PC-3 (cell line): ENCODE results near the gene HK1. TPM values are rescaled to one million over a fixed set of nuclear protein-coding genes. Genes with fewer than 3 reads are reported as not detected.
A peak's percentile ranks its signal among the peaks of the same experiment; 100 is the strongest.

Source experiments
- ATAC-seq: fragments of 200-7000 bp; cut with Tn5 transposase; 2 replicates; pipeline ENCODE4 v1.9.1; 2020; ENCODE audit warnings: mild to moderate bottlenecking, moderate library complexity
- BruUV-seq: library from RNA; stranded (reverse); fragments of 400-500 nt; replicated peaks from 2 replicates; lab custom pipeline; 2021; lab: Mats Ljungman, UMichigan
- CTCF ChIA-PET: fragments of 300-600 bp; sonication (Branson Sonifier 250); formaldehyde crosslinking; loops from one replicate; lab custom pipeline; 2022; ENCODE audit warnings: antibody characterized with exemption; lab: Charles Lee
- POLR2A ChIA-PET: fragments of 300-600 bp; sonication (Branson Sonifier 250); formaldehyde crosslinking; loops from one replicate; lab custom pipeline; 2022; ENCODE audit warnings: antibody characterized with exemption; ENCODE audit not compliant: unreplicated experiment; lab: Charles Lee
- DNase-seq: peaks from one replicate; pipeline ENCODE4 v3.0.0-alpha.2; 2015
- H2AFZ ChIP-seq: fragments of 300-600 bp; sonication (generic); 2 replicates; pipeline ENCODE4 v1.6.0; 2016; ENCODE audit warnings: antibody characterized with exemption, low read length
- H3F3A ChIP-seq: fragments of 300-600 bp; sonication (generic); one replicate; pipeline ENCODE4 v1.6.0; 2017; ENCODE audit warnings: antibody characterized with exemption, low read length, control low read depth, mild to moderate bottlenecking; ENCODE audit not compliant: unreplicated experiment
- H3K27ac ChIP-seq: fragments of 300-600 bp; sonication (generic); 2 replicates; pipeline ENCODE4 v1.5.1; 2016; ENCODE audit warnings: mild to moderate bottlenecking, low read length
- H3K27me3 ChIP-seq: fragments of 300-600 bp; sonication (generic); 2 replicates; pipeline ENCODE4 v1.6.1; 2016; ENCODE audit warnings: low read length, mixed read lengths
- H3K36me3 ChIP-seq: fragments of 300-600 bp; sonication (generic); 2 replicates; pipeline ENCODE4 v1.6.1; 2016; ENCODE audit warnings: low read depth, mixed run types, low read length, mixed read lengths
- H3K4me1 ChIP-seq: fragments of 300-600 bp; sonication (generic); 2 replicates; pipeline ENCODE4 v1.5.1; 2016; ENCODE audit warnings: low read length; ENCODE audit not compliant: insufficient read depth
- H3K4me2 ChIP-seq: fragments of 300-600 bp; sonication (generic); 2 replicates; pipeline ENCODE4 v1.6.0; 2016; ENCODE audit warnings: low read length
- H3K4me3 ChIP-seq: fragments of 300-600 bp; sonication (generic); 2 replicates; pipeline ENCODE4 v1.5.1; 2016; ENCODE audit warnings: mild to moderate bottlenecking, low read length, mixed read lengths
- H3K79me2 ChIP-seq: fragments of 300-600 bp; sonication (generic); 2 replicates; pipeline ENCODE4 v1.6.1; 2017; ENCODE audit warnings: low read length, mixed read lengths
- H3K9ac ChIP-seq: fragments of 300-600 bp; sonication (generic); 2 replicates; pipeline ENCODE4 v1.6.0; 2016; ENCODE audit warnings: mild to moderate bottlenecking, low read length
- H3K9me2 ChIP-seq: fragments of 300-600 bp; sonication (generic); replicated peaks from 2 replicates; pipeline ENCODE4 v1.6.1; 2016; ENCODE audit warnings: mixed run types, low read length, mixed read lengths
- H3K9me3 ChIP-seq: fragments of 300-600 bp; sonication (generic); 2 replicates; pipeline ENCODE4 v1.6.1; 2016; ENCODE audit warnings: low read length, mixed read lengths
- H4K20me1 ChIP-seq: fragments of 300-600 bp; sonication (generic); 2 replicates; pipeline ENCODE4 v1.6.1; 2016; ENCODE audit warnings: low read length, mixed read lengths
- EZH2 ChIP-seq: fragments of 300-600 bp; sonication (generic); IDR thresholded peaks from one replicate; pipeline ENCODE4 v1.6.1; 2017; ENCODE audit warnings: antibody characterized with exemption, mild to moderate bottlenecking, low read length; ENCODE audit not compliant: unreplicated experiment
- EZH2phosphoT487 ChIP-seq: fragments of 300-600 bp; sonication (generic); IDR thresholded peaks from 2 replicates; pipeline ENCODE4 v1.6.1; 2018; ENCODE audit warnings: mild to moderate bottlenecking, antibody characterized with exemption, low read length, borderline replicate concordance
- intact Hi-C: fragments of 100-400 bp; cut with micrococcal nuclease; formaldehyde crosslinking; loops from 2 replicates; pipeline ENCODE4 v1.9.0; 2023
- total RNA-seq: library from RNA; depleted of rRNA; stranded (reverse); fragments of >200 nt; gene quantifications from 2 replicates; pipeline ENCODE4 v1.2.3, GENCODE V29; 2014
- TF ChIP-seq, protein P1 (sequence below): fragments of 300-600 bp; sonication (generic); conservative IDR thresholded peaks from 2 replicates; pipeline ENCODE4 v1.5.1; 2017; ENCODE audit warnings: antibody characterized with exemption, low read depth, mild to moderate bottlenecking, low read length

Gene HK1
- total RNA-seq, 1 experiment from 2014 or later: 189 TPM

GRCh38 chr10:69237528-69238159 lies 40.7 kb upstream of the HK1 start:
- TF ChIP-seq EZH2: no peak
- TF ChIP-seq, protein P1, sequence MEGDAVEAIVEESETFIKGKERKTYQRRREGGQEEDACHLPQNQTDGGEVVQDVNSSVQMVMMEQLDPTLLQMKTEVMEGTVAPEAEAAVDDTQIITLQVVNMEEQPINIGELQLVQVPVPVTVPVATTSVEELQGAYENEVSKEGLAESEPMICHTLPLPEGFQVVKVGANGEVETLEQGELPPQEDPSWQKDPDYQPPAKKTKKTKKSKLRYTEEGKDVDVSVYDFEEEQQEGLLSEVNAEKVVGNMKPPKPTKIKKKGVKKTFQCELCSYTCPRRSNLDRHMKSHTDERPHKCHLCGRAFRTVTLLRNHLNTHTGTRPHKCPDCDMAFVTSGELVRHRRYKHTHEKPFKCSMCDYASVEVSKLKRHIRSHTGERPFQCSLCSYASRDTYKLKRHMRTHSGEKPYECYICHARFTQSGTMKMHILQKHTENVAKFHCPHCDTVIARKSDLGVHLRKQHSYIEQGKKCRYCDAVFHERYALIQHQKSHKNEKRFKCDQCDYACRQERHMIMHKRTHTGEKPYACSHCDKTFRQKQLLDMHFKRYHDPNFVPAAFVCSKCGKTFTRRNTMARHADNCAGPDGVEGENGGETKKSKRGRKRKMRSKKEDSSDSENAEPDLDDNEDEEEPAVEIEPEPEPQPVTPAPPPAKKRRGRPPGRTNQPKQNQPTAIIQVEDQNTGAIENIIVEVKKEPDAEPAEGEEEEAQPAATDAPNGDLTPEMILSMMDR: peak; percentile 99
- peak overlapping the region; percentile 9 for H2AFZ ChIP-seq

DNA sequence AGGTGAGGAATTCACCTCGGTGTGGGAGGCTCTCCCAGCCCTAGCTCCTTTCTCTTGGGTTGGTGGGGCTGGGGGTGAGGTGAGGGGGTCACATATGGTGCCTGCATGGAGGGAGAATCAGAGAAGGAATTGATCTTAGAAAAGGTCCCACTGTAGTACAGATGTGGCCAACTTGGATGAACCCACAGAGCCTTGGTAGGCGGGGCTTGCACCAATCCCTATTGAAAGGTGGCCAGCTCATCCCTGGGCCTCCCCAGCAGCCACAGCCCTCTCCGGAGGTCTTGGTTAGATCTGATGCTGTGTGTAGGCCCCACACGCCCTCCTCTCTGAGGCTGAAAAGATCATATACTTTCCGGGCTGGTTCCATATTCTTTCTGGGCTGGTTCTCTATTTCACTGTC lies 39.2 kb upstream of the HK1 start:
- ATAC-seq: no peak
- TF ChIP-seq EZH2 (no peak), EZH2phosphoT487 (no peak)
- TF ChIP-seq, protein P1: no peak
- CTCF ChIA-PET: interaction anchor here (0.6 to 1.7 kb wide), 3 partner anchors 80 to 153 kb away, joined by 4 to 5 read pairs (median 4); no protein-coding TSS in a partner anchor

More at GRCh38 chr10:69237528-69238159, 40.7 kb upstream of the HK1 start:
- ChIA-PET CTCF (interaction anchor here (1.3 kb wide), 1 partner anchor 155 kb away, joined by 6 read pairs; no protein-coding TSS in a partner anchor), POLR2A (no interaction called here)
- Histone ChIP-seq H3K36me3 (no peaks in the 10 kb centered on the region), H3K4me2 (peak overlapping the region; percentile 3; the same call in 1 of the 2 replicates), H3K79me2 (no peaks in the 10 kb centered on the region), H3F3A (no peaks in the 10 kb centered on the region), H3K27ac (no peak overlapping the region), H4K20me1 (no peaks in the 10 kb centered on the region), H3K27me3 (no peaks in the 10 kb centered on the region), H3K9me3 (no peaks in the 10 kb centered on the region), H3K4me1 (peaks cover 31% of the 10 kb centered on the region), H3K4me3 (no peak overlapping the region), H3K9ac (no peak overlapping the region), H3K9me2 (no peaks in the 10 kb centered on the region)
- no TSS peak for BruUV-seq
- ATAC-seq (peak; percentile 94), DNase-seq (peak; percentile 98)
- intact Hi-C loops: loop anchor here (1.0 to 5.0 kb wide), 5 partner anchors 82 to 400 kb away; no protein-coding TSS in a partner anchor

More for the DNA sequence above, 39.2 kb upstream of the HK1 start:
- H2AFZ ChIP-seq: no peak overlapping the region
- no peak overlapping the region for H3K27ac ChIP-seq
- no peaks in the 10 kb centered on the region for H3K9me3 ChIP-seq
- no peak overlapping the region for H3K4me3 ChIP-seq
- no peak overlapping the region for H3K4me2 ChIP-seq
- H3K4me1 ChIP-seq: peaks cover 25% of the 10 kb centered on the region
- no peaks in the 10 kb centered on the region for H4K20me1 ChIP-seq
- intact Hi-C loops: loop anchor here (5.0 kb wide), 3 partner anchors 168 to 398 kb away; no protein-coding TSS in a partner anchor
- POLR2A ChIA-PET: no interaction called here
- H3K9me2 ChIP-seq: no peaks in the 10 kb centered on the region
- no peaks in the 10 kb centered on the region for H3K79me2 ChIP-seq
- H3K36me3 ChIP-seq: no peaks in the 10 kb centered on the region
- H3K27me3 ChIP-seq: no peaks in the 10 kb centered on the region
- DNase-seq: no peak
- H3K9ac ChIP-seq: no peak overlapping the region
- no TSS peak for BruUV-seq
- no peaks in the 10 kb centered on the region for H3F3A ChIP-seq
